GM12878 (cell line): ENCODE data around the gene MKNK1. TPM values are rescaled to one million over a fixed set of nuclear protein-coding genes. Genes with fewer than 3 reads are reported as not detected.

Experiments
- ATAC-seq: fragments of 200-7000 bp; cut with Tn5 transposase; 3 replicates; pipeline ENCODE4 v1.9.1; 2020; ENCODE audit warnings: mild to moderate bottlenecking, moderate library complexity
- BruUV-seq: library from RNA; stranded (reverse); fragments of 400-500 nt; replicated peaks from 2 replicates; lab custom pipeline; 2021; lab: Mats Ljungman, UMichigan
- CTCF ChIA-PET: fragments of 300-600 bp; sonication (Branson Sonifier 250); formaldehyde crosslinking; extraction: SDS; loops from one replicate; lab custom pipeline; 2021; ENCODE audit warnings: inconsistent platforms; lab: Yijun Ruan, JAX
- POLR2A ChIA-PET: fragments of 350-600 bp; formaldehyde crosslinking; extraction: SDS; loops from one replicate; lab custom pipeline; 2021; ENCODE audit warnings: inconsistent platforms; lab: Charles Lee
- RAD21 ChIA-PET: fragments of 300-600 bp; sonication (Branson Sonifier 250); formaldehyde crosslinking; loops from one replicate; lab custom pipeline; 2023; ENCODE audit warnings: antibody characterized with exemption; ENCODE audit not compliant: unreplicated experiment; lab: Charles Lee
- SMC1A ChIA-PET: fragments of 300-600 bp; sonication (Branson Sonifier 250); formaldehyde crosslinking; loops from one replicate; lab custom pipeline; 2023; ENCODE audit not compliant: unreplicated experiment, uncharacterized antibody; lab: Charles Lee
- DNase-seq: peaks from one replicate; pipeline ENCODE4 v3.0.0-alpha.2; 2011; ENCODE audit warnings: low read depth, low spot score
- FAIRE-seq: peaks from 3 replicates; lab custom pipeline; 2011; peaks lifted over from hg19 to GRCh38; lab: Jason Lieb, UNC
- H2AFZ ChIP-seq: 2 replicates; pipeline ENCODE4 v1.6.0; 2011; ENCODE audit warnings: low read depth, low read length, control low read depth; ENCODE audit not compliant: control insufficient read depth
- H3K27ac ChIP-seq: 2 replicates; pipeline ENCODE4 v1.5.1; 2011; ENCODE audit warnings: control low read depth; ENCODE audit not compliant: control insufficient read depth, insufficient read depth
- H3K27me3 ChIP-seq, 2 experiments: replicated peaks in 1 of 2; 2 replicates each; pipeline versions ENCODE4 v1.6.0 to v1.6.1; 2011; ENCODE audit warnings: low read length in 1 of 2; ENCODE audit not compliant: control insufficient read depth in 2 of 2, insufficient read depth in 2 of 2
- H3K36me3 ChIP-seq, 2 experiments: 2 replicates each; pipeline ENCODE4 v1.5.1; 2011; ENCODE audit warnings: low read length in 1 of 2; ENCODE audit not compliant: control insufficient read depth in 2 of 2, insufficient read depth in 2 of 2
- H3K4me1 ChIP-seq: 2 replicates; pipeline ENCODE4 v1.6.1; 2011; ENCODE audit warnings: mild to moderate bottlenecking, low read length, moderate library complexity, mixed read lengths; ENCODE audit not compliant: control insufficient read depth, insufficient read depth
- H3K4me2 ChIP-seq: 2 replicates; pipeline ENCODE4 v1.6.0; 2011; ENCODE audit warnings: control low read depth; ENCODE audit not compliant: control insufficient read depth, insufficient read depth
- H3K4me3 ChIP-seq: fragments of 200-600 bp; sonication (generic); 2 replicates; pipeline ENCODE4 v1.5.1; 2016
- H3K79me2 ChIP-seq: 2 replicates; pipeline ENCODE4 v1.6.0; 2011; ENCODE audit warnings: low read length; ENCODE audit not compliant: control insufficient read depth, insufficient read depth
- H3K9ac ChIP-seq: 2 replicates; pipeline ENCODE4 v1.8.0; 2011; ENCODE audit warnings: low read length, control low read depth, mixed read lengths; ENCODE audit not compliant: control insufficient read depth, insufficient read depth
- H3K9me3 ChIP-seq: replicated peaks from 3 replicates; pipeline ENCODE4 v1.5.1; 2011; ENCODE audit warnings: mild to moderate bottlenecking, low read length; ENCODE audit not compliant: control insufficient read depth, insufficient read depth
- H4K20me1 ChIP-seq: 2 replicates; pipeline ENCODE4 v1.6.0; 2011; ENCODE audit not compliant: control insufficient read depth, insufficient read depth
- ATF3 ChIP-seq: IDR thresholded peaks from 2 replicates; pipeline ENCODE4 v1.6.1; 2011; ENCODE audit warnings: low read depth, mild to moderate bottlenecking, low read length, moderate library complexity, borderline replicate concordance; ENCODE audit errors: extremely low read depth
- CBFB ChIP-seq: IDR thresholded peaks from 2 replicates; pipeline ENCODE4 v1.6.1; 2016; ENCODE audit warnings: antibody characterized with exemption, low read depth
- CREB1 ChIP-seq: IDR thresholded peaks from 2 replicates; pipeline ENCODE4 v1.6.1; 2012; ENCODE audit warnings: low read depth, mild to moderate bottlenecking, inconsistent platforms
- EED ChIP-seq: sonication (generic); IDR thresholded peaks from 2 replicates; pipeline ENCODE4 v1.6.1; 2016; ENCODE audit warnings: antibody characterized with exemption, low read depth
- FOXK2 ChIP-seq: fragments of 450-650 bp; IDR thresholded peaks from 2 replicates; pipeline ENCODE4 v1.6.1; 2017; ENCODE audit warnings: mild to moderate bottlenecking, moderate library complexity
- HCFC1 ChIP-seq: fragments of 150-350 bp; IDR thresholded peaks from 2 replicates; pipeline ENCODE4 v1.6.1; 2014; ENCODE audit warnings: low read length
- MEF2B ChIP-seq: fragments of 450-650 bp; IDR thresholded peaks from 2 replicates; pipeline ENCODE4 v1.6.1; 2018; ENCODE audit warnings: mild to moderate bottlenecking, moderate library complexity; ENCODE audit not compliant: partially characterized antibody, poor library complexity, severe bottlenecking
- MTA2 ChIP-seq: fragments of 450-650 bp; IDR thresholded peaks from 2 replicates; pipeline ENCODE4 v1.6.1; 2016; ENCODE audit warnings: low read depth, mild to moderate bottlenecking, moderate library complexity
- POLR2AphosphoS2 ChIP-seq: IDR thresholded peaks from 2 replicates; pipeline ENCODE4 v1.6.1; 2011; ENCODE audit warnings: low read depth, mild to moderate bottlenecking, low read length, improper control_type of control experiment, moderate library complexity
- RFX5 ChIP-seq: IDR thresholded peaks from 2 replicates; pipeline ENCODE4 v1.6.1; 2011; ENCODE audit warnings: low read depth, low read length, improper control_type of control experiment
- SMAD5 ChIP-seq: IDR thresholded peaks from 2 replicates; pipeline ENCODE4 v1.6.1; 2016; ENCODE audit warnings: antibody characterized with exemption, low read depth
- SRF ChIP-seq, 2 experiments: IDR thresholded peaks; 2 replicates each; pipeline ENCODE4 v1.6.1; 2011; ENCODE audit warnings: low read depth in 2 of 2, low read length in 2 of 2, mild to moderate bottlenecking in 1 of 2, moderate library complexity in 1 of 2
- ZNF207 ChIP-seq: fragments of 450-650 bp; IDR thresholded peaks from 2 replicates; pipeline ENCODE4 v1.6.1; 2014; ENCODE audit warnings: antibody characterized with exemption, mild to moderate bottlenecking, borderline replicate concordance
- ZSCAN29 ChIP-seq: fragments of 450-650 bp; IDR thresholded peaks from 2 replicates; pipeline ENCODE4 v1.6.1; 2017; ENCODE audit warnings: mild to moderate bottlenecking, moderate library complexity
- WGBS: methylation state at CpG from one replicate; pipeline ENCODE4 v1.1.6; 2016; ENCODE audit warnings: low lambda C conversion rate; ENCODE audit not compliant: insufficient replicate concordance, insufficient coverage; ENCODE audit errors: missing lambda C conversion rate; 5-methylcytosine and 5-hydroxymethylcytosine counted together
- in situ Hi-C: fragments of 300-500 bp; cut with MboI; formaldehyde crosslinking; loops from 9 replicates; pipeline ENCODE4 v1.14.3; 2018; ENCODE audit warnings: mixed read lengths
- intact Hi-C: fragments of 100-400 bp; cut with micrococcal nuclease; formaldehyde crosslinking; loops from one replicate; pipeline ENCODE4 v1.14.2; 2022; ENCODE audit not compliant: unreplicated experiment
- polyA plus RNA-seq, 11 experiments: library from polyadenylated mRNA; depleted of rRNA in 4 of 11; unstranded in 6 of 11; stranded (reverse) in 5 of 11; fragments of >200 nt; fragmentation: Nextera tagmentation in 4 of 11; fragmentation: Illumina TruSeq in 1 of 11; extraction: Ambion mirVana in 4 of 11; extraction: Trizol in 1 of 11; gene quantifications; 1 replicate in 1 of 11; 2 replicates in 10 of 11; pipeline versions ENCODE4 v1.2.1 to v1.2.3, GENCODE V29; 2011 to 2016; ENCODE audit warnings: inconsistent platforms in 2 of 11, missing spikeins in 2 of 11, low read depth in 1 of 11
- total RNA-seq, 4 experiments: library from RNA; depleted of rRNA in 3 of 4; stranded (reverse); fragments of >200 nt in 3 of 4; fragmentation: Illumina TruSeq in 1 of 4; extraction: Trizol in 1 of 4; gene quantifications; 2 replicates each; pipeline versions ENCODE4 v1.2.1 to v1.2.3, GENCODE V29; 2013 to 2021
- TF ChIP-seq, protein P1 (sequence below): fragments of 450-650 bp; IDR thresholded peaks from 2 replicates; pipeline ENCODE4 v1.6.1; 2016; ENCODE audit warnings: mild to moderate bottlenecking

MKNK1 gene
- total and polyA plus RNA-seq, 10 of the 15 experiments (the other 5 are each of a cell fraction or from before 2014, with no cell fraction given): 13.7 to 29.9 (median 26.5) TPM

DNA sequence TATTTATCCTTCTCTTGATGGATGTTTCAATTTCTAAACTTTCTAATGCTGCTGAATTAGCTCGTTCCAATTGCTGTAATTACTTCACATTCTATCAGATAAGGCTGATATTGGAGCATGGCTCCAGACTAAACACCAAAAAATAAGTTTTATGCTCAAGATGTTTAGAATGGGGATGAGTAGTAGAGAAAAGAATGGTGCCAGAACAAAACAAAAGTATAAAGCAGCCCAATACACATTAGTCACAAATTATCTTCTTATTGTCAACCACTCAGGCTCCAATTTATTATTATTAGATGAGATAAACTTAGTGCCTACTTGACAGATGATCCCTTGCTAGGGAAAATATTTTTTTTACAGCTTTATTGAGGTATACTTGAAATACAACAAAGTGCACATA lies 42.3 kb upstream of the MKNK1 start:
- POLR2A ChIA-PET: no interaction called here
- H3K9me3 ChIP-seq: peaks cover 2% of the 10 kb centered on the region; the same call in 2 of the 3 replicates
- in situ Hi-C loops: no loop called here
- no peak for DNase-seq
- H2AFZ ChIP-seq: no peak overlapping the region
- H3K36me3 ChIP-seq: peaks cover 0 to 11% of the 10 kb centered on the region in 2 experiments; a peak in 3 of 4 replicates
- no peaks in the 10 kb centered on the region for H3K79me2 ChIP-seq
- no peak for TF ChIP-seq POLR2AphosphoS2
- TF ChIP-seq ZNF207: no peak
- no peak for TF ChIP-seq FOXK2
- TF ChIP-seq CBFB: no peak
- no peak for TF ChIP-seq ATF3
- no peak for TF ChIP-seq MEF2B
- no peak for TF ChIP-seq HCFC1
- no peak for TF ChIP-seq EED
- no peak for TF ChIP-seq ZSCAN29
- no peak for TF ChIP-seq SMAD5
- no peak for TF ChIP-seq CREB1
- no peak for TF ChIP-seq RFX5
- TF ChIP-seq, protein P1, sequence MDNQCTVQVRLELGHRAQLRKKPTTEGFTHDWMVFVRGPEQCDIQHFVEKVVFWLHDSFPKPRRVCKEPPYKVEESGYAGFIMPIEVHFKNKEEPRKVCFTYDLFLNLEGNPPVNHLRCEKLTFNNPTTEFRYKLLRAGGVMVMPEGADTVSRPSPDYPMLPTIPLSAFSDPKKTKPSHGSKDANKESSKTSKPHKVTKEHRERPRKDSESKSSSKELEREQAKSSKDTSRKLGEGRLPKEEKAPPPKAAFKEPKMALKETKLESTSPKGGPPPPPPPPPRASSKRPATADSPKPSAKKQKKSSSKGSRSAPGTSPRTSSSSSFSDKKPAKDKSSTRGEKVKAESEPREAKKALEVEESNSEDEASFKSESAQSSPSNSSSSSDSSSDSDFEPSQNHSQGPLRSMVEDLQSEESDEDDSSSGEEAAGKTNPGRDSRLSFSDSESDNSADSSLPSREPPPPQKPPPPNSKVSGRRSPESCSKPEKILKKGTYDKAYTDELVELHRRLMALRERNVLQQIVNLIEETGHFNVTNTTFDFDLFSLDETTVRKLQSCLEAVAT: no peak
- TF ChIP-seq MTA2: no peak
- TF ChIP-seq SRF (IDR thresholded peaks at IDR 0.05; ENCODE audit: low read depth in 2 of 2, low read length in 2 of 2): no peak
- TF ChIP-seq, all 136 proteins: peak for 0
- Histone ChIP-seq H3K27me3 (no peaks in the 10 kb centered on the region), H3K9ac (no peak overlapping the region), H3K4me2 (no peak overlapping the region), H4K20me1 (no peaks in the 10 kb centered on the region), H3K4me3 (no peak overlapping the region), H3K27ac (no peak overlapping the region), H3K4me1 (no peaks in the 10 kb centered on the region)
- ATAC-seq: no peak
- ChIA-PET RAD21 (no interaction called here), CTCF (no interaction called here), SMC1A (no interaction called here)
- WGBS: 100% methylated on average over 1 of the region's 1 CpG
- no peak for FAIRE-seq
- intact Hi-C loops: no loop called here
- BruUV-seq: no TSS peak
